AG04449 (cell line): ENCODE data around the gene NDUFV2.

Source experiments
- CTCF ChIA-PET: fragments of 350-600 bp; formaldehyde crosslinking; extraction: SDS; loops from one replicate; lab custom pipeline; 2021; ENCODE audit warnings: antibody characterized with exemption; lab: Yijun Ruan, JAX
- POLR2A ChIA-PET: fragments of 400-600, 350-600 bp; formaldehyde crosslinking; extraction: SDS; loops from one replicate; lab custom pipeline; 2020; ENCODE audit warnings: antibody characterized with exemption, inconsistent platforms; lab: Yijun Ruan, JAX
- DNase-seq: peaks from one replicate; pipeline ENCODE4 v3.0.0-alpha.2; 2010; ENCODE audit warnings: low read depth, low spot score
- H3K4me3 ChIP-seq: 2 replicates; pipeline ENCODE4 v1.5.1; 2011; ENCODE audit warnings: low read depth, mild to moderate bottlenecking, control low read depth, low read length
- CTCF ChIP-seq: IDR thresholded peaks from one replicate; pipeline ENCODE4 v1.5.1; 2011; ENCODE audit warnings: mild to moderate bottlenecking, moderate library complexity, low read length, control low read depth, inconsistent platforms; ENCODE audit not compliant: insufficient read depth; ENCODE audit errors: missing control alignments

The NDUFV2 gene

GRCh38 chr18:9069601-9070000 is 32.9 kb upstream of the NDUFV2 start:
- POLR2A ChIA-PET = no interaction called here
- CTCF ChIA-PET = interaction anchor here (1.0 to 1.3 kb wide), 2 partner anchors 14 to 87 kb away, joined by 3 to 5 read pairs; no protein-coding TSS in a partner anchor

GRCh38 chr18:9070212-9070611 is 32.3 kb upstream of the NDUFV2 start:
- ChIA-PET CTCF (interaction anchor here (1.0 to 1.3 kb wide), 2 partner anchors 15 to 87 kb away, joined by 3 to 5 read pairs; no protein-coding TSS in a partner anchor), POLR2A (no interaction called here)
- DNase-seq = no peak
- H3K4me3 ChIP-seq = no peak overlapping the region
- no peak for TF ChIP-seq CTCF

More at GRCh38 chr18:9069601-9070000, 32.9 kb upstream of the NDUFV2 start:
- TF ChIP-seq CTCF = no peak
- no peak for DNase-seq
- no peak overlapping the region for H3K4me3 ChIP-seq

GRCh38 chr18:9079818-9080528 is 22.5 kb upstream of the NDUFV2 start:
- H3K4me3 ChIP-seq = no peak overlapping the region
- TF ChIP-seq CTCF = no peak
- DNase-seq = no peak
- ChIA-PET CTCF (interaction anchor here (1.0 kb wide), 1 partner anchor 23 kb away, joined by 3 read pairs; no protein-coding TSS in a partner anchor), POLR2A (no interaction called here)

- no peak for DNase-seq
- ChIA-PET CTCF (interaction anchor here (0.9 to 1.8 kb wide), 3 partner anchors 8 to 435 kb away, joined by 3 to 11 read pairs (median 4); no protein-coding TSS in a partner anchor), POLR2A (no interaction called here)
- H3K4me3 ChIP-seq = no peak overlapping the region
- no peak for TF ChIP-seq CTCF
Observed at GRCh38 chr18:9081940-9082339, 20.6 kb upstream of the NDUFV2 start.

- ChIA-PET POLR2A (interaction anchor here (0.6 kb wide), 1 partner anchor 1129 kb away, joined by 3 read pairs; no protein-coding TSS in a partner anchor), CTCF (interaction anchor here (0.9 to 1.8 kb wide), 7 partner anchors 9 to 529 kb away, joined by 3 to 11 read pairs (median 4); no protein-coding TSS in a partner anchor)
- no peak for DNase-seq
- no peak overlapping the region for H3K4me3 ChIP-seq
- TF ChIP-seq CTCF = no peak
Observed at GRCh38 chr18:9082711-9083510, 19.6 kb upstream of the NDUFV2 start.
